Hepatocyte (in vitro differentiated cells): ENCODE data around the gene NFIA.

ENCODE experiments used
- EZH2 ChIP-seq: fragments of 200-600 bp; sonication (generic); IDR thresholded peaks from 2 replicates; pipeline ENCODE4 v1.6.1; 2016; ENCODE audit warnings: antibody characterized with exemption, mild to moderate bottlenecking, borderline replicate concordance
- EZH2phosphoT487 ChIP-seq: fragments of 200-600 bp; sonication (generic); IDR thresholded peaks from one replicate; pipeline ENCODE4 v1.6.1; 2018; ENCODE audit warnings: antibody characterized with exemption, mild to moderate bottlenecking, low read depth, moderate library complexity; ENCODE audit not compliant: unreplicated experiment, severe bottlenecking

- TF ChIP-seq EZH2phosphoT487 (no peak), EZH2 (no peak)
Observed at GRCh38 chr1:61119085-61119484, 36.7 kb downstream of the NFIA start.
